Erythroblast (primary cell): ENCODE results near the gene RANBP9.

Source experiments
- GATA1 ChIP-seq: IDR thresholded peaks from 2 replicates; pipeline ENCODE4 v1.6.1; 2011; ENCODE audit warnings: low read depth, mild to moderate bottlenecking, control low read depth, low read length, moderate library complexity
- POLR2A ChIP-seq: IDR thresholded peaks from 2 replicates; pipeline ENCODE4 v1.6.1; 2011; ENCODE audit warnings: mild to moderate bottlenecking, low read length

- no peak for TF ChIP-seq POLR2A
- no peak for TF ChIP-seq GATA1
Measured at GRCh38 chr6:13664703-13665352, 46.8 kb downstream of the RANBP9 start.
